ENCODE measurements around the gene FOXP4. TPM values are rescaled to one million over a fixed set of nuclear protein-coding genes. Genes with fewer than 3 reads are reported as not detected.
A peak's percentile ranks its signal among the peaks of the same experiment; 100 is the strongest.

Gene FOXP4
- polyA plus RNA-seq, 4 donors, result 13.8 to 150 (median 16.4) TPM

DNA sequence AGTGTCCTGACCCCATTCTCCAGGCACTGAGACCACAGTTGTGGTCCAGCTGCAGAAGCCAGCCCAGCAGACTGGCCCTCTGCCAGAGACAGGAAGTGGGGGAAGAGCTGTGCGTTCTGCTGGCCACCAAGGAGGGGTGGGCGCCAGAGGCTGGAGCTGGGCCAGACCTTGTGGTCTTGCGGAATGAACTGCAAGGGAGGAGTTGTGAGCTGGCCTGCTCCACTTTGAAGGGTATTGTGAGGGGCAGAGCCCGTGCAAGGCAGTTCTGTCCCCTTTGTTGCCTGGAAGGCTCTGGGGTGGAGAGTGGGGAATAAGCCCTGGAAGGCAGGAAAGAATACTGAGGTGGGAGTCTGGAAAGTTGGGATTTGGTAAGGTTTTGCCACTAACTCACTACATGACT, 88.5 kb downstream of the FOXP4 start:
- peak in 1 of 2 donors; percentile 36 for DNase-seq

GRCh38 chr6:41635365-41635764, 89.2 kb downstream of the FOXP4 start:
- WGBS, 3 donors, result 63 to 77% (median 75%) methylated on average over 6 of the region's 6 CpGs
- Histone ChIP-seq H3K9me3 (ENCODE audit: control insufficient read depth in 2 of 2, insufficient read depth in 1 of 2, low read depth in 1 of 2, low read length in 1 of 2) (no peaks in the 10 kb centered on the region), H3K27ac (ENCODE audit: low read depth in 1 of 3, low read length in 2 of 3) (no peak overlapping the region), H3K36me3 (ENCODE audit: control insufficient read depth in 3 of 3, insufficient read depth in 2 of 3, low read depth in 1 of 3, low read length in 3 of 3) (peaks cover 0 to 1% (median 0%) of the 10 kb centered on the region in 3 donors), H3K27me3 (ENCODE audit: control insufficient read depth in 3 of 3, insufficient read depth in 3 of 3, low read length in 3 of 3) (peaks cover 0 to 75% (median 6%) of the 10 kb centered on the region in 3 donors), H3K4me1 (ENCODE audit: control insufficient read depth in 3 of 3, insufficient read depth in 2 of 3, low read depth in 1 of 3, low read length in 2 of 3) (peaks cover 0 to 13% (median 0%) of the 10 kb centered on the region in 3 donors), H3K4me3 (ENCODE audit: low read depth in 1 of 3, low read length in 3 of 3) (no peak overlapping the region)
- DNase-seq, result no peak
- no peak for FAIRE-seq

More for the DNA sequence above, 88.5 kb downstream of the FOXP4 start:
- 34 to 67% (median 62%) methylated on average over 4 of the region's 4 CpGs for WGBS, 3 donors
- Histone ChIP-seq H3K4me3 (ENCODE audit: low read depth in 1 of 3, low read length in 3 of 3) (no peak overlapping the region), H3K27ac (ENCODE audit: low read depth in 1 of 3, low read length in 2 of 3) (no peak overlapping the region), H3K4me1 (ENCODE audit: control insufficient read depth in 3 of 3, insufficient read depth in 2 of 3, low read depth in 1 of 3, low read length in 2 of 3) (peaks cover 0 to 13% (median 0%) of the 10 kb centered on the region in 3 donors), H3K36me3 (ENCODE audit: control insufficient read depth in 3 of 3, insufficient read depth in 2 of 3, low read depth in 1 of 3, low read length in 3 of 3) (no peaks in the 10 kb centered on the region), H3K27me3 (ENCODE audit: control insufficient read depth in 3 of 3, insufficient read depth in 3 of 3, low read length in 3 of 3) (peaks cover 0 to 68% (median 5%) of the 10 kb centered on the region in 3 donors), H3K9me3 (ENCODE audit: control insufficient read depth in 2 of 2, insufficient read depth in 1 of 2, low read depth in 1 of 2, low read length in 1 of 2) (no peaks in the 10 kb centered on the region)
- FAIRE-seq, result no peak

DNA sequence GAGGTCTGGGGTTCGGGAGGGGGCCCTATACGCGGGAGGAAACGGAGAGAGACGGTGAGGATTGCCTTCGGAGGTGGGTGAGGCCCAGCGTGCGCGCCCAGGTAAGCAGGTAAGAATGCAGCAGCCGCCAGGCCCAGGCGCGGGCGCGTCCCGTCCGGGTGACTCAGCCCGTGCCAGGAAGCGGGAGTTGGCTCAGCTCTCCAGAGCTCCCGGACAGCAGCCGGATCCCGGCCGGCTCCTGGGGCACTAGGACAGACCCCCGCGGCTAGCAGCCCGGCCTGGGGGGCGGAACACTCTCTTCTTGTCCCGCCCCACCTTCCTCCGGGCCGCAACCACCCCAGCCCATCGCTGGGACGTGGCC, 90.6 kb downstream of the FOXP4 start:
- Histone ChIP-seq H3K9me3 (ENCODE audit: control insufficient read depth in 2 of 2, insufficient read depth in 1 of 2, low read depth in 1 of 2, low read length in 1 of 2) (no peaks in the 10 kb centered on the region), H3K4me1 (ENCODE audit: control insufficient read depth in 3 of 3, insufficient read depth in 2 of 3, low read depth in 1 of 3, low read length in 2 of 3) (peaks cover 0 to 13% (median 0%) of the 10 kb centered on the region in 3 donors), H3K27me3 (ENCODE audit: control insufficient read depth in 3 of 3, insufficient read depth in 3 of 3, low read length in 3 of 3) (peaks cover 3 to 72% (median 6%) of the 10 kb centered on the region in 3 donors), H3K36me3 (ENCODE audit: control insufficient read depth in 3 of 3, insufficient read depth in 2 of 3, low read depth in 1 of 3, low read length in 3 of 3) (peaks cover 0 to 7% (median 0%) of the 10 kb centered on the region in 3 donors), H3K27ac (ENCODE audit: low read depth in 1 of 3, low read length in 2 of 3) (no peak overlapping the region), H3K4me3 (ENCODE audit: low read depth in 1 of 3, low read length in 3 of 3) (peak overlapping the region; percentile 1 to 51 (median 31))
- DNase-seq, result peak; percentile 71 to 75
- 14 to 32% (median 30%) methylated on average over 25 to 31 of the region's 31 CpGs for WGBS, 3 donors
- FAIRE-seq, result no peak

GRCh38 chr6:41637194-41638001, 91.2 kb downstream of the FOXP4 start:
- Histone ChIP-seq H3K9me3 (ENCODE audit: control insufficient read depth in 2 of 2, insufficient read depth in 1 of 2, low read depth in 1 of 2, low read length in 1 of 2) (no peaks in the 10 kb centered on the region), H3K27ac (ENCODE audit: low read depth in 1 of 3, low read length in 2 of 3) (peak overlapping the region in 1 of 3 donors; percentile 65), H3K27me3 (ENCODE audit: control insufficient read depth in 3 of 3, insufficient read depth in 3 of 3, low read length in 3 of 3) (peaks cover 3 to 70% (median 6%) of the 10 kb centered on the region in 3 donors), H3K4me3 (ENCODE audit: low read depth in 1 of 3, low read length in 3 of 3) (peak overlapping the region; percentile 1 to 51 (median 31)), H3K4me1 (ENCODE audit: control insufficient read depth in 3 of 3, insufficient read depth in 2 of 3, low read depth in 1 of 3, low read length in 2 of 3) (peaks cover 0 to 17% (median 0%) of the 10 kb centered on the region in 3 donors), H3K36me3 (ENCODE audit: control insufficient read depth in 3 of 3, insufficient read depth in 2 of 3, low read depth in 1 of 3, low read length in 3 of 3) (peaks cover 0 to 11% (median 0%) of the 10 kb centered on the region in 3 donors)
- 4 to 13% (median 9%) methylated on average over 39 to 54 of the region's 54 CpGs for WGBS, 3 donors
- DNase-seq, result peak in 1 of 2 donors; percentile 39
- FAIRE-seq, result no peak

- Histone ChIP-seq H3K27ac (ENCODE audit: low read depth in 1 of 3, low read length in 2 of 3) (peak within 1 kb of the TSS in 2 of 3 donors; percentile 12 to 65), H3K36me3 (ENCODE audit: control insufficient read depth in 3 of 3, insufficient read depth in 2 of 3, low read depth in 1 of 3, low read length in 3 of 3) (peaks cover 0 to 11% (median 0%) of the 10 kb centered on the region in 3 donors), H3K27me3 (ENCODE audit: control insufficient read depth in 3 of 3, insufficient read depth in 3 of 3, low read length in 3 of 3) (peaks cover 3 to 64% (median 6%) of the 10 kb centered on the region in 3 donors), H3K4me1 (ENCODE audit: control insufficient read depth in 3 of 3, insufficient read depth in 2 of 3, low read depth in 1 of 3, low read length in 2 of 3) (peaks cover 0 to 19% (median 0%) of the 10 kb centered on the region in 3 donors), H3K9me3 (ENCODE audit: control insufficient read depth in 2 of 2, insufficient read depth in 1 of 2, low read depth in 1 of 2, low read length in 1 of 2) (no peaks in the 10 kb centered on the region), H3K4me3 (ENCODE audit: low read depth in 1 of 3, low read length in 3 of 3) (peak within 1 kb of the TSS; percentile 10 to 51 (median 28))
- DNase-seq (peak in 1 of 2 donors; percentile 41), FAIRE-seq (no peak)
- WGBS, 3 donors, result 2 to 5% (median 4%) methylated on average over 54 to 86 of the region's 86 CpGs
Observed at GRCh38 chr6:41638002-41638934, 92.1 kb downstream of the FOXP4 start, which contains the start of gene MDFI. Gene MDFI, plus strand, starts transcription at chr6:41638468. Its CDS starts 282 bp downstream, at chr6:41638750.

GRCh38 chr6:41638935-41639808, 93.0 kb downstream of the FOXP4 start:
- peak overlapping the region in 1 of 3 donors; percentile 51 for H3K4me3 ChIP-seq (ENCODE audit: low read depth in 1 of 3, low read length in 3 of 3)
- H3K27ac ChIP-seq (ENCODE audit: low read depth in 1 of 3, low read length in 2 of 3), result peak overlapping the region in 2 of 3 donors; percentile 12 to 60
- 21 to 26% (median 25%) methylated on average over 38 to 40 of the region's 40 CpGs for WGBS, 3 donors
- H3K27me3 ChIP-seq (ENCODE audit: control insufficient read depth in 3 of 3, insufficient read depth in 3 of 3, low read length in 3 of 3), result peaks cover 3 to 68% (median 6%) of the 10 kb centered on the region in 3 donors
- DNase-seq, result peak in 1 of 2 donors; percentile 56
- FAIRE-seq, result no peak
- H3K36me3 ChIP-seq (ENCODE audit: control insufficient read depth in 3 of 3, insufficient read depth in 2 of 3, low read depth in 1 of 3, low read length in 3 of 3), result peaks cover 0 to 11% (median 0%) of the 10 kb centered on the region in 3 donors
- no peaks in the 10 kb centered on the region for H3K9me3 ChIP-seq (ENCODE audit: control insufficient read depth in 2 of 2, insufficient read depth in 1 of 2, low read depth in 1 of 2, low read length in 1 of 2)
- H3K4me1 ChIP-seq (ENCODE audit: control insufficient read depth in 3 of 3, insufficient read depth in 2 of 3, low read depth in 1 of 3, low read length in 2 of 3), result peaks cover 0 to 19% (median 0%) of the 10 kb centered on the region in 3 donors

GRCh38 chr6:41639809-41640371, 93.7 kb downstream of the FOXP4 start:
- peaks cover 3 to 66% (median 6%) of the 10 kb centered on the region in 3 donors for H3K27me3 ChIP-seq (ENCODE audit: control insufficient read depth in 3 of 3, insufficient read depth in 3 of 3, low read length in 3 of 3)
- H3K4me3 ChIP-seq (ENCODE audit: low read depth in 1 of 3, low read length in 3 of 3), result peak overlapping the region in 1 of 3 donors; percentile 51
- no peaks in the 10 kb centered on the region for H3K9me3 ChIP-seq (ENCODE audit: control insufficient read depth in 2 of 2, insufficient read depth in 1 of 2, low read depth in 1 of 2, low read length in 1 of 2)
- WGBS, 3 donors, result 58 to 67% (median 63%) methylated on average over 7 to 8 of the region's 8 CpGs
- peak overlapping the region in 1 of 3 donors; percentile 60 for H3K27ac ChIP-seq (ENCODE audit: low read depth in 1 of 3, low read length in 2 of 3)
- FAIRE-seq (no peak), DNase-seq (peak in 1 of 2 donors; percentile 38)
- peaks cover 0 to 11% (median 0%) of the 10 kb centered on the region in 3 donors for H3K36me3 ChIP-seq (ENCODE audit: control insufficient read depth in 3 of 3, insufficient read depth in 2 of 3, low read depth in 1 of 3, low read length in 3 of 3)
- peaks cover 0 to 19% (median 0%) of the 10 kb centered on the region in 3 donors for H3K4me1 ChIP-seq (ENCODE audit: control insufficient read depth in 3 of 3, insufficient read depth in 2 of 3, low read depth in 1 of 3, low read length in 2 of 3)
